Stimulated activated CD4-positive, alpha-beta T cell treated with anti-CD3 and anti-CD28 coated beads, Interleukin-1b, Interleukin-23, amount 100 ng/mL, for 24 hours (primary cell): ENCODE data around the gene MYOM3.

Source experiments
- DNase-seq, 4 experiments: peaks; one replicate each; pipeline ENCODE4 v3.0.0-alpha.2; 2020; ENCODE audit warnings: low read depth in 4 of 4, low spot score in 1 of 4

MYOM3 gene

GRCh38 chr1:24097663-24098062, 14.3 kb downstream of the MYOM3 start:
- DNase-seq = no peak

- no peak for DNase-seq
Measured at GRCh38 chr1:24096739-24097103, 15.2 kb downstream of the MYOM3 start.

GRCh38 chr1:24096009-24096738, 15.8 kb downstream of the MYOM3 start:
- DNase-seq = no peak

- DNase-seq = no peak
Measured at GRCh38 chr1:24095140-24095859, 16.6 kb downstream of the MYOM3 start.

GRCh38 chr1:24094554-24094953, 17.4 kb downstream of the MYOM3 start:
- DNase-seq = no peak

- no peak for DNase-seq
Measured at GRCh38 chr1:24093732-24094131, 18.2 kb downstream of the MYOM3 start.

GRCh38 chr1:24092979-24093378, 19.0 kb downstream of the MYOM3 start:
- DNase-seq = no peak

GRCh38 chr1:24091971-24092482, 19.9 kb downstream of the MYOM3 start:
- DNase-seq = no peak

GRCh38 chr1:24090736-24091135, 21.2 kb downstream of the MYOM3 start:
- DNase-seq = no peak

GRCh38 chr1:24089743-24090555, 22.0 kb downstream of the MYOM3 start:
- no peak for DNase-seq

GRCh38 chr1:24089027-24089742, 22.8 kb downstream of the MYOM3 start:
- no peak for DNase-seq

GRCh38 chr1:24086466-24086865, 25.5 kb downstream of the MYOM3 start:
- no peak for DNase-seq

- no peak for DNase-seq
Measured at GRCh38 chr1:24085546-24085945, 26.4 kb downstream of the MYOM3 start.

GRCh38 chr1:24085007-24085406, 26.9 kb downstream of the MYOM3 start:
- DNase-seq = no peak

- DNase-seq = no peak
Measured at GRCh38 chr1:24084050-24084449, 27.9 kb downstream of the MYOM3 start.

- DNase-seq = no peak
Measured at GRCh38 chr1:24082372-24082771, 29.6 kb downstream of the MYOM3 start.

GRCh38 chr1:24081190-24081589, 30.7 kb downstream of the MYOM3 start:
- DNase-seq = no peak

GRCh38 chr1:24080131-24080530, 31.8 kb downstream of the MYOM3 start:
- no peak for DNase-seq

GRCh38 chr1:24077278-24077978, 34.5 kb downstream of the MYOM3 start:
- no peak for DNase-seq

GRCh38 chr1:24075946-24076345, 36.0 kb downstream of the MYOM3 start:
- DNase-seq = no peak

GRCh38 chr1:24075590-24075854, 36.4 kb downstream of the MYOM3 start:
- no peak for DNase-seq
